HUES64 (cell line): ENCODE data around the gene STK11.

Experiments used
- H3K27ac ChIP-seq: 2 replicates; pipeline ENCODE4 v1.7.0; 2013; ENCODE audit warnings: low read depth, low read length, inconsistent platforms
- H3K27me3 ChIP-seq: 2 replicates; pipeline ENCODE4 v1.6.1; 2013; ENCODE audit warnings: mild to moderate bottlenecking, low read length; ENCODE audit not compliant: insufficient read depth
- H3K36me3 ChIP-seq: 2 replicates; pipeline ENCODE4 v1.6.1; 2013; ENCODE audit warnings: mild to moderate bottlenecking, low read length; ENCODE audit not compliant: insufficient read depth
- H3K4me1 ChIP-seq: 2 replicates; pipeline ENCODE4 v1.6.1; 2013; ENCODE audit warnings: mild to moderate bottlenecking, low read length, moderate library complexity; ENCODE audit not compliant: insufficient read depth
- H3K4me3 ChIP-seq: 2 replicates; pipeline ENCODE4 v1.5.1; 2013; ENCODE audit warnings: mild to moderate bottlenecking, low read length, moderate library complexity
- H3K9ac ChIP-seq: 2 replicates; pipeline ENCODE4 v1.6.1; 2013; ENCODE audit warnings: mild to moderate bottlenecking, low read depth, low read length
- H3K9me3 ChIP-seq: 2 replicates; pipeline ENCODE4 v1.6.1; 2013; ENCODE audit warnings: low read depth, low read length; ENCODE audit not compliant: insufficient read depth
- WGBS: fragments of 150-250, 120-280 bp; methylation state at CpG from one replicate; pipeline ENCODE4 v1.1.7; 2013; ENCODE audit warnings: missing lambda C conversion rate; 5-methylcytosine and 5-hydroxymethylcytosine counted together

STK11 gene

DNA sequence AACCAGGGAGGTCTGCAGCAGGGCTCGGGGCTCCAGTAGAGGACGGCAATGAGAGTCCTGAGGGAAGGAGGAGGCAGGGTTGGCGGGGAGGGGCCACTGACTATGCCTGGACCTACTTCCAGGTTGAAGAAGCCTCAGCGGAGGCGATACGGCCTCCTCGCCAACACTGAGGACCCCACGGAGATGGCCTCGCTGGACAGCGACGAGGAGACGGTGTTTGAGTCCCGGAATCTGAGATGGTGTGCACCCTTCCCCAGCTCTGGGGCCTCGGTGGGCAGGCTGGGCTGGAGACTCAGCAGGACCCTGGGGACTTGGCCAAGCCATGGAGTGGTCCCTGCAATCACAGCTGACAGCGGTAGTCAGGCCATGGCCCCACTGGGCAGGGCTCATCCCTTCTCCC lies 71.5 kb downstream of the STK11 start:
- Histone ChIP-seq H3K4me3 (no peak overlapping the region), H3K27ac (no peak overlapping the region), H3K4me1 (peaks cover 6% of the 10 kb centered on the region), H3K9me3 (no peaks in the 10 kb centered on the region), H3K27me3 (no peaks in the 10 kb centered on the region), H3K36me3 (peaks cover 48% of the 10 kb centered on the region), H3K9ac (no peak overlapping the region)
- 95% methylated on average over 15 of the region's 15 CpGs for WGBS
